NCI-H524 treated with DMSO at 0.1 percent for 48 hours (cell line): ENCODE results near the gene ZNF467.

Experiments
- DNase-seq: peaks from one replicate; lab custom pipeline; 2025; lab: John Stamatoyannopoulos, UW

The ZNF467 gene

DNA sequence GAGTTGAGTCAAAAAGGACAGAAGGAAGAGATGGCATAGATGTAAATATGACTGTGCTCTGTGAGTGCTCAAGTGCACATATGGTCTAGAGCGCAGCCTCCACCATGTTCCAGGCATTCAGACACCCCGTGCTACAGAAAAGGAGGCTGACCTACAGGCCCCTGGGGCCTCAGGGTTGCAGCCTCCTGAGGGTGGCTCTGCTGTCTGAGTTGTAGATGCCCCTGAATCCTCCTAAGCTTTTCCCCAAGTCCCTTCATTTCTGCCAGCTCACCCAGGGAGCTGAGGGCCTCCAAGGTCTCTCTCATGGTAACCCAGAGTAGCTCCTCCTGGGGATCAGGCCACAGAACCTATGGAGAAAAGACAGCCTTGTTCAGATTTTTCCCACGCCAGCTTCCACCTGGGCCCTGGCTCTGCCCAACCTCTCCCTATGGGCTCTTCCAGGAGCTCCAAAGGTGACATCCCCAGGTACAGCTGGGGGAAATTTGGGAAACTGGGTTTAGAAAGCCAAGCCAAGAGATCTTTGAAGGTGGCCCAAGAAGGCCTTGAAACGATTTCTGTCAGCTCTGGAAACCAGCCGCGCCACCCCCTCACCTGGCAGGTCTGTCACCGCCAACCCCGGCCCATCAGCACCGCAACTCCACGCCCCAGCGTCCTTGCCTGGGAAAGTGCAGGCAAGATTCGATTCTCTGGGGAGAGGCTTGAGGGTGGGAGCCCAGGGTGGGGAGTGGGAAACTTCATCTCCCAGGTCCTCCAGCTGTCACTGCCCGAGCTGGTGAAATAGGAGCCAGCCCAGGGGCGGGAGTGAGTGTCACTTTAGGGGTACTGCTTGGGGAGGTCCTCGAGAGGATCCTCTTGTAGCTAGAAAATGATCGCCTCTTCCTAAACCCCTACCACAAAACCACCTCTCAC lies 2.4 kb downstream of the ZNF467 start:
- peak; percentile 40 for DNase-seq

DNA sequence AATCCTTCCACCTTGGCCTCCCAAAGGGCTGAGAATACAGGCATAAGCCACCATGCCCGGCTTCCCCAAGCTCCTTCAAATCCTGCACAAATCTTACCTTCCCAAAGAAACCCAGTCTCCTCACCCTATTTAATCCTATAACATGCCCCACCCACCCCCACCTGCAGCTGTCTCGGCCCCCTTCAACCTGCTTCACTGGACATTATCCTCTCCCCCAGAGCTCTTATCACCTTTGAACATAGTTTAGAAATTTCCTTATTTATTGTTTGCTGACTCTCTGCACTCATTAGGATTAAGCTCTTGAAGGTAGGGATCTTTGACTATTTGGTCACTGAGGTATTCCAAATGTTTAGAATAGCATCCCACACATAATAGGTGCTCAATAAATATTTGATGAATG lies 3.5 kb downstream of the ZNF467 start:
- DNase-seq, result no peak

DNA sequence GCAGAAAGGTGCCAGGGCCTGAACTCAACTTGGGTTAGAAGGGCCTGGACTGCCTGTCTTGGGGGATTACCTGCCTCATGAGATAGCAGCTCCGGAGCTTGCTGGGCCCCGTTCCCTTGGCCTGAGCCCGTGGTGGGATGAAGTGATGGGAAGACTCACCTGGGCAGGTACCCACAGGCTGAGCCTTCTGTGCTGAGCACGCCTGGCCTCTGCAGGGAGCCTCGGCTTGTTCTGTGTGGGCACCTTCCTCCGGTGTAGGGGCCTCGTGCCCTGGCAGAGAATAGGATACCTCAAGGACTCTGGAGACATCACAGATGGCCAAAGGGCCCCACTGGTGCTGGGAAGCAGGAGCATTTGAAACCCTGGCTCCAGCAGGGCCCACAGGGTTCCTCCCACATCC lies 4.5 kb downstream of the ZNF467 start:
- no peak for DNase-seq

DNA sequence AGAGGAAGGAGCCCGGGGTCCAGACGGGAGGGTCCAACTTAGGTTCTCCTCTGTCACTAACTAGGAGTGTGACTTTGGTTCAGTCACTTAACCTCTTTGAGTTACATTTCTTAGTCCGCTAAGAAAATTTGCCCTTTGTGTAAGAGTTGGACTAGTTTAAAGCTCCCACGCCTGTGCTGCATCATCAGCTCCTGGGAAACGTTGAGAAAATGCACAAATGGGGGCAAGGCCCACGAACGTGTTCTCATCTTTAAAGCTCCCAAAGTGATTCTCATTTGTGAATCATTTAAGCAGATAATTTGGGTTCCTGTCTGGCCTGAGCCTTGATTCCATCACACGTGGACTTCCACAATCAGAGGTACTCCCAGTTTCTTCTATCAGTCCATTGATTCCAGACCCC lies 6.3 kb downstream of the ZNF467 start:
- no peak for DNase-seq

DNA sequence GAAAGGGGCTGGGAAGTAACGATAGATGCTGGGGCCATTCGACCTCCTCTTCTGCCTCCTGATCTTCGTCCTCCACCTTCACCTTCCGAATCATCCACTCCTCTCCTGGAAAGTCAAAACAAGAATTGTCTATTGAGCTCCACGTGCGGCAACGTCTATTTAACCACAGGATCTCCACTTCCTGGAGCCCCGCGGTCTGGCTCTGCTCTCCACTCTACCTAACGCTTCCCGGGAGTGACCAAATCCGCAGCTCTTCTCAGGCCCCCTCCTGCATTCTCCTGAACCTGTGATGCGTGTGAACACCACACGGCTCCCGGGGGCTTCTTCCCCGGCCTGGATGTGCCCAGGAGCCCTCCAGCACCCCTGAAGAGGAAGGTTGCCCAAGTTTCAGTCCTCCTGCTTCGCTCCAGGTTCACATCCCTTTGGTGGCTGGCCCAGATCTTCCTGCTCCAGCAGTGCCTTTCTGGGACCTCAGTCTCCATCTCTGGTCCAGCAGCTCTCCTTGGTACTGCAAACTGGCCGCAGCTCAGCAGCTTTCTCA lies 7.2 kb downstream of the ZNF467 start:
- DNase-seq, result no peak

DNA sequence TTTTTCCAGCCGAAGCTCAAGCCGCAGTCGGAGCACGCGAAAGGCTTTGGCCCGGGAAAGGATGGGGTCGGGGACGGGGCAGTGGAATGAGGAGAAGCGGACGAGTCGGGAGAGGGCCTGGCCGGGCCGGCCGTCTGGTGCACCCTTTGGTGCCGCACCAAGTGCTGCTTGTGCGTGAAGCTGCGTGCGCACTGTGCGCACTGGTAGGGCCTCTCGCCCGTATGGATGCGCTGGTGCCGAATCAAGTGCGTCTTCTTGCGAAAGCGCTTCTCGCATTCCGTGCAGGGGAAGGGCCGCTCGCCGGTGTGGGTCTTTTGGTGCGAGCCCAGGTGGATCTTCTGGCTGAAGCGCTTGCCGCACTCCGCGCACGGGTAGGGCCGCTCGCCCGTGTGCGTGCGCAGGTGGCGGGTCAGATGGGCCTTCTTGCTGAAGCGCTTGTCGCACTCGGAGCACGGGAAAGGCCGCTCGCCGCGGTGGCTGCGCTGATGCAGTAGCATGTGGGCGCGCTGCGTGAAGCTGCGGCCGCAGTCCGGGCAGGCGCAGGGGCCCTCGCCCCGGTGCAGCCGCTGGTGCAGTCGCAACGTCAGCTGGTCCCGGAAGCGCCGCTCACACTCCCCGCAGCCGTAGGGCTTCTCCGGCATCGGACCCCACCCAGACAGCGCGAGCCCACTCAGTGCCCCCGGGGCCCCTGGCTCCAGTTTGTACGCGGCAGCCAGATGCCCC lies 7.8 kb downstream of the ZNF467 start:
- no peak for DNase-seq

DNA sequence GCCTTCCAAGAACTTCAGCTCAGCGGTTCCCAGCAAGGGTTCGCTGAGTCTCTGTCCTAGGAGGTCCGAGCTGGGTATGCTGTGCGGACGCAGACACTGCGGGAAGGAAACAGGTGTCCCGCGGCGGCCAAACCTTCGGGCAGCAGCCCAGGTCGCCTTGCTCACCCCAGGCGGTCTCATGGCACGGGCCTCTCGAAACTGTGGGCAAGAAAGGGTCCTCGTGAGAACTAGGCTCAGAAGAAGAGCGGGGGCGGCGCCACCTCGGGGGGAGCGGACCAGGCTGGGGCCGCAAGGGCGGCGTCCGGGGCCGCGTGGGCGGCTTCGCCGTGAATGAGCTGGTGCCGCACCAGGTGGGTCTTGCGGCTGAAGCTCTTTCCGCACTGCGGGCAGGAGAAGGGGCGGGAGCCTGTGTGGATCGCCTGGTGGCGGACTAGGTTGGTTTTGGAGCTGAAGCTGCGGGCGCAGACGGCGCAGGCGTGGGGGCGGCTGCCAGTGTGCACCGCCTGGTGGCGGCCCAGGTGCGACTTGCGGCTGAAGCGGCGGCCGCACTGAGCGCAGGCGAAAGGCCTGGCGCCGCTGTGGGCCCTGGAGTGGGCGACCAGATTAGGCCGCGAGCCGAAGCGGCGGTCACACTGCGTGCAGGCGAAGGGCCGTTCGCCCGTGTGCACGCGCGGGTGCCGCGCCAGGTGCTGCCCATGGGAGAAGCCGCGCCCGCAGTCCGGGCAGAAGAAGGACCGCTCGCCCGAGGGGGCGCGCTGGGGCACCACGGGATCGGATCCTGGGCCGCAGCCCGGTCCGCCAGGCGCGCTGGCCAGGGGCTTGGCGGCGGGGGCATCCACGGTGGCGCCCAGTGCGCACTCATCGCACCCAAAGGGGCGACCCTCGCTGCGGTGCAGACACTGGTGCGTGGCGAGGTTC lies 8.6 kb downstream of the ZNF467 start:
- DNase-seq, result no peak

DNA sequence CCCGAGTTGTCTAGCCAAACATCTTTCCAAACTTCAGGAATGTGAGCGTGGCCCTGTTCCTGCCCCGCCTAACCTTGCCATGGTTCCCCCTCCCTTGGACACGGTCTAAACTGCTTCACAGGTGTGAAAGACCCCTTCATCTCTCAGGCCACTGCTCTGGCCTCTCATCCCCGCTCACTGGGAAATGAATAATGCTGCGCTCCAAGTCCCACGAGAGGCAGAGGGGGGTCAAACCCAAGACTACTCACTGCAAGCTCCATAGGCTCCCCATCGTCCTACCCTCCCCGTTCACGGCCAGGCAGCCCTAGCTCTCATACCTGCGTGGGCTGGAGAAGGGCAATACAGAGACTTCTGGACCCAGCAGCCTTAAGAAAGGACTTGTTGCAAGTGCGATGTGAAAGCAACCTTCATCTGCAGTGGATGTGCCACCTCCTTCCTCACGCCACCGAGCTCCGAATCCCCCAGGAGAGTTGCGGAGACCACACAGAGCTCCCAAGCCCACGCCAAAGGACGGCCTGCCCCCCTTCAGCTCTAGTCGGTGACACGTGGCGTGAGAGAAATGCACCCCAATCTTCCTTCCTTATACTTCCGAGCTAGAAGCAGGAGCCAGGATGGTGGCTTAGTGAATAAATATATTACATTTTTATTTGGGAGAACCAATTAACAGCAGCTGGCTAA lies 9.7 kb downstream of the ZNF467 start:
- DNase-seq, result no peak

DNA sequence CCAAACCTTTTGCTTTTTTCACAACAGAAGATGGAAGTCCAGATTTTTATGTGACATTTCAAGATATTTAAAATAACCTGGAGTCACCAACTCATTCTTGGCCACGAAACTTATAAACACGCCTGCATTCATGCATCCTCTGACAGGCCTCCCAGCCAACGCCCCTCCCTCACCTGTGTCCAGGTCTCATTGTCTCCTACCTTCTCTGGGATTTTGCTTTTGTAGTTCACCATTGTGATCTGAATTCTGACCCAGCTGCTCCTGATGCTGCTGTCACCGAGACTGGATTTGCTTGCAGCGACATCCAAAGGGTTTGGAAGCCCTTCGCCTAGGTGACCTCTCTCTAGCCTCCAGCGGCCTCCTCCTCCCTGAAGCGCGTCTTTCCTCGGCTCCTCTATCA lies 10.8 kb downstream of the ZNF467 start:
- no peak for DNase-seq

DNA sequence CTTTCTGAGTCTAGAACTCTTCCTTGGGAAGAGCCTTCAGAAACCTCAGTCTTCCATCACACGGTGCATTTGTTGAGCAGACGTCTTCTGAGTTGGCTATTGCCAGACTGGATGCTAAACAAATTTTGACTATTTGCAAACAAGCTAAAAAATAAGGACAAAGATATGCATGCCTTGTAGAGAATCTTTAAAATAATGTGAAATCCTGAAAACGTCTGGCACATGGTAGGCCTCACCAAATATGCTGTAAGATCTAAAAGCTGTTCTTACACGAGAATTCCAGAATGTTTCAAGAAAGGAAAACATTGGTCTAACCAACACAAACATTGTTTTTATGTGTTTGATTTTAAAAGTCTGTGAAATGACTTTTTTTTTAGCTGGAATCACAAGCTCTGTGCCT lies 11.3 kb downstream of the ZNF467 start:
- DNase-seq, result no peak

DNA sequence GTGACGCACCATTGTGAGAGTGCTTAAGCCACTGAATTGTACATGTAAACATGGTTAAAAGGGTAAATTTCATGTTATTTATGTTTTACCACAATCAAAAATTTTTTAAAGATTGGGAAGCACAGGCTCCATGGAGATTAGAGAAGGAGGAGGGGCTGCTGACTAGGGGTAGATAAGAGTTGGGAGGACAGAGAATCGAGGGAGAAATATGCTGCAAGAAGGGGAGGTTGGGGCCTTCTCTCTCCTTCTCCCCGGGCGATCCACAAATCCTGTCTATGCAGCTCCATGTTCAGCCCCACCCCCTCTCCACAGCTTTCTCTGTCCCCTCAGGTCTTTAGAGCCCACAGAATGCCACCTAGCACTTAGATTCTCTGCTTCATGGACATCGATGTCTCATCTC lies 12.1 kb downstream of the ZNF467 start:
- DNase-seq, result no peak

DNA sequence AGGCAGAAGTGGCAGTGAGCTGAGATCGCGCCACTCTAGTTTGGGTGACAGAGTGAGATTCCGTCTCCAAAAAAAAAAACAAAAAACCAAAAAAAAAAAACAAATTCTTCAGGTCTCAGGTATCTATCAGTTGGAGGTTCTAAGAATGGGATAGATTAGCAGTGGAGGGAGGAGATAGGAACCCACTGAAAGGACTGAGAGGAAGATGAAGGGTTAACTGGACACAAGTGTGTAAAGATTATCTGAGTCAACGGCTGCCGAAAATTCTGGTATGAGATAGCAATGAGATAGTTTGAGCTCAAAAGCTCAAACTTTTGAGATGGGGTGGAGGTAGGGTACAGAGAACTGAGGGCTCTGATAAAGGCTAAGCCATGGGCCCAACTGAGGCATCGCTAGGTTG lies 12.8 kb downstream of the ZNF467 start:
- DNase-seq, result no peak

DNA sequence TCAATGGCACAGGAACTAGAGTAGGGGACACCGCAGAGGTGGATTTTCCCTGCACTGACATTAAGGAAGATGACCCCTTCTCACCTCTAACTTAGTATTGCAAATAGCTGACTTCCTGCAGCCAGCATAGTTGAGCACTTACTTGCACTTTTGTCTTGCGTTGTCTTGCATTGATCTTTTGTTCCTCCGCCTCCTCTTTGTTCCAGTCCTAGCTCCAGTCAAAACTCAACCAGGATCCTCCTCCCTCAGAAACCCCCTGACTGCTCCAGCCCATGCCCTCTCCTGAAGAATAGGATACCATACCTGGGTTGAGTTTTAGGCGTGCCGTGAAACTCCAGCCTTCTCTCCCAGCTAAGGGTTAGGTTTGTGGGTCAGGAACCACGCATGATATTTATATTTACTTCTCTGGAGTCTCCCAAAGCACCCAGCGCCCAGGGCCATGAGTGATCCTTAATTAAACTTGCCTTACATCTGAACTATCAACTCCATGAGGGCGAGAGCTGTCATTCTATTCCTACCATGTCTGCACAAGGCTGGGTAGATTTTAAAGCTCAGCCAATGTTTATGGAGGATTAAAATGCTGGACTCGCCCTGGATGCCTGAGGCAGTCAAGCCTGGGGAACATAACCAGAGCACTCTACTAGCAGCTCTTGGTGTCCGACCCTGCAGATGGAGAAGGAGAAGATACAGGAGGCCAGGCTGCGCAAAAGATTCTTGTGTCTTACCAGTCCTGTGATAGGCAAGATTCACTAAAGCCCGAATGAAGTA lies 14.1 kb downstream of the ZNF467 start:
- DNase-seq, result no peak

DNA sequence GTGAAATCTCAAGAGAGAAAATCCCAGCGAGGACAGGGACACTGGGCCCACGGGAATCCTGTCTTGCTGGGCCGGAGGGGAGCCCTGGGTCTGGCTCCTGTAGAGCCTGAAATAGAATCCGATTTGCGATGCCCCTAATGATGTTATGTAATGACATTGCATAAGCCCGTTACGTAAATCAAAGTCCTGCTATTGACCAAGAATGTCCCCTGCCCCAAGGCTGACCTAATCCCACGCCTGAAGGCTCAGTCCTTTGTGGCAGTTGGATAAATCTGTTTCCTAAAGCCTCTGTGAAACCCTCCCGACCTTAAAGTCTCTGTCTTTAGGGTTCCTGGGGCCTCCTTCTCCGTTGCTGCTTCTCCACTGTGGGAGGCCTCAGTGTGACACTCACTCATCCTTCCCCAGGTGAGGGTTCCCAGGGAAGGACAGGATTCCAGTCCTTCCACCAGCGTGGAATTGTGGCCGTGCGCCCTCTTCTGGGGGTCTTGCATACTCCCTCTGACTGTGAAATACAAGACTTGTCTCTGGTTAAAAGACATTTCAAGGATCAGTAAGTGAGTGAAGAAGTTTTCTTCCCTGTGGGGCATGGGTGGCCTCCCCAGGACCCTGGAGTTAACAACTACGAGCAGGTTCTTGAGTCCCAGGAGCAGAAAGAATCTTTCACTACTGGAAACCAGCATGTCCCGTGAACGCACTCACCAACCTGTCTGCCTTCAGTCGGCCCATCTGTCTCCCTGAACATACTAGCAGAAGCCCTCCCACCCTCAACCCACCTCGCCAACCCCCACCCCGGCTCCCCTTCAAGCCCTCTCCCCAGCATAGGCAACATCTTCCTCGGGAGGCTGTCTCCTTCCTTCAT lies 19.8 kb downstream of the ZNF467 start:
- DNase-seq, result no peak

DNA sequence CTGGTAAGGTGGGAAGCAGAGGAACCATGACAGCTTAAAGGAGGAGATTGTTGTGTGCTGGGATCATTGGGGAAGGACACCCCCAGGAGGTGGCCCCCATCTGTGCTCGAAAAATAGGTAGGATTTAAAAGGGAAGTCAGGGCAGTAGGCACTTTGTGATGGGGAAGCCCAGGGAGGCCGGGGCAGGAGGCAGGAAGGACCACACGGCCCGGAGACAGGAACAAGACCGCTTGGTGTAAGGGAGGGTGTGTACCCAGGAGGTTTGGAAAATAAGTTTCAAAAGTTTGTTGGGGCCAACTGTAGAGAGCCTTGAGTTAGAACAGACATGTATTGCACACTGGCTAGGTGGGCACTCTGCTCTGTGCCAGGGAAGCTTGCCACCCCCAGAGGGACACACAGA lies 20.7 kb downstream of the ZNF467 start:
- no peak for DNase-seq

DNA sequence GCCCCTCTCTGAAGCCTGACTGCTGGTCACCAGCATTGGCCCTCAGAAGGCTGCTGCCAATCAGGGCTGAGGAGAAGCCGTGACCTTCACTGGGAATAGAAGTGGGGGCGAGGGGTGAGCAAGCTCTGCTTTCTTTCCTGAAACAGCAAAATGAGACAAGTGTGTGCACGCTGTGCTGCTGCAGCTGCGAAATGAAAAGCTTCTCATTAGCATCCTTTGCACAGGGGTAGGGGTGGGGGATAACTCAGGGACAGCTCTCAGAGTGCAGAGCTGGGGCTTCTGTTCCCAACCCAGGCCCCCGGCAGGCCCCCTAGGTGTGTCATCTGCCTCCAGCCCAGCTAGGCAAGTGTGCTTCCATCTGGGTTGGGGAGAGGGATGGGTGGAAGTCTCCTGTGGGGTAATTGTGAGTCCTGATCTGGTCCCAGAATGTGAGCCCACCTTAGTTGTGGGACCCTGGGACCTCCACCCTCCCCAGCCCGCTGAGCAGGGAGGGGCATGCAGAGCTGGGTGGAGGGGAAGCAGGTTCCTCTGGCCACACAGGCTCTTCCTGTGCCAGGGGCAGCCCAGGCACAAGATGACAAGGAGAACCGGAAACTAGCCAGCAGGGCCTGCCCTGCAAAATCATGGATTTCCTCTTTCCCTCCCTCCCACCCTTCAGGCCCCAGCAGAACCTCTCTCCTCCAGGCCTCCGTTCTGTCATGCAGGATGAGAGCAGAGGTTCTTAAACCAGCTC lies 22.2 kb downstream of the ZNF467 start:
- no peak for DNase-seq

DNA sequence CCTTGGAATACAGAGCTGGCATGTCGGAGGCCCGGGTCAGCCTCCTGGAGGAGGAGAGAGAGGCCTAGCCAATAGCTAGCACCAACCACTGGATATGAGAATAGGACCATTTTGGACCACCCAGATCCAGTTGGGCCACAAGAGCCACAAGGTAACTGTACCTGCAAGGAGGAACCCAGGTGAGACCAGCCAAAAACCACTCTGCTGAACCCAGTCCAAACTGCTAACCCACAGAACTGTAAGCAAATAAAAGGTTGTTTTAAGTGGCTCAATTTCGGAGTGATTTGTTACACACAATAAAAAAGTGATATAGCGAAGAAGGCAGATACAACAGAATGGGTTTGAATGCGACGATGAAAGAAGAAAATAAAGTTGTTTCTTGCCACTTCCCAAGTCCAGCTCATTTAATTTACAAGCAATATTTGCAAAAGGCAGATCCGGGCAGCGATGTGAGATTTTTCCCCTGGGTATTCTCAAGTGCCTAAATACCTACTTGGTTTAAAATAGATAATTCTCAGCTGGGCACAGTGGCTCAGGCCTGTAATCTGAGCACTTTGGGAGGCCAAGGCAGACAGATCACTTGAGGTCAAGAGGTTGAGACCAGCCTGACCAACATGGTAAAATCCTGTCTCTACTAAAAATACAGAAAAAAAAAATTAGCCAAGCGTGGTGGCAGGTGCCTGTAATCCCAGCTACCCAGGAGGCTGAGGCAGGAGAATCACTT lies 23.1 kb downstream of the ZNF467 start:
- DNase-seq, result no peak

DNA sequence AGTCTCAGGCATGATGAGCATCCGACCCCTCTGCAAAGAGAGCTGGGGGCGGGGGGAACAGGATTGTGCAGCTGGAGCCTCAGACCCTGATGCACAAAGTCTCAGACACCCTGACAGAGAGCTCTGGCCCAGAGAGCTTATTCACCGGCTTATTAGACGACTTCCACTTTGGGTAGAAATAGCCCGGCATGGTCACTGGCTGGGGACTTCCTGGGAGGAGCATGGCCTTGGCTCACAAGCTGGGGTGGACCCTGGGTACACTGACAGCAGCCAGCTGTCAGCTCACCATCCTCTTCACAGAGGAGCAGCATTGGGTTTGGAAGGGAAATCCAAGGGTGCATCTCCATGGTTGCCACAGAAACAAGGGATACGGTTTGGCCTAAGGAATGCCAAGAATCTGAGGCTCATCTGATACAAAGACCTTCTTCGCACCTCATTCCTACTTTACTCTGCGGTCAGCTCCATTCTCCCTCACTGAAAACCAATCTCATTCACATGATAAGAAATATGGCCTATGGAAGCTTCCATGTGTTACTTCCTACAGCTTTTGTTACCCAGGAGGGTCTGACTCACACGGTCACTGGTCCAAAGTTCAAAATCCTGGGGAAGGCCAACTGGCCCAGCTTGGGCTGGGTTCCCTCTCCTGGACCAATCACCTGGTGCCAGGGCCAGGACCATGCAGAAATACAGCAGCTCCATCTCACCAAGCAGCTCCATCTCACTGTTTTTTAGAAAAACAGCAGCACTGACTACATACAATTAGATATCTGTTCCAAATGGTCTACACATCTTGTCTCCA lies 25.1 kb downstream of the ZNF467 start:
- no peak for DNase-seq
